ENCODE measurements around the gene ABCA7. TPM values are rescaled to one million over a fixed set of nuclear protein-coding genes. Genes with fewer than 3 reads are reported as not detected.

ABCA7 gene
- total RNA-seq, 2 experiments from 2014 or later, result 92.7 to 95.1 TPM

DNA sequence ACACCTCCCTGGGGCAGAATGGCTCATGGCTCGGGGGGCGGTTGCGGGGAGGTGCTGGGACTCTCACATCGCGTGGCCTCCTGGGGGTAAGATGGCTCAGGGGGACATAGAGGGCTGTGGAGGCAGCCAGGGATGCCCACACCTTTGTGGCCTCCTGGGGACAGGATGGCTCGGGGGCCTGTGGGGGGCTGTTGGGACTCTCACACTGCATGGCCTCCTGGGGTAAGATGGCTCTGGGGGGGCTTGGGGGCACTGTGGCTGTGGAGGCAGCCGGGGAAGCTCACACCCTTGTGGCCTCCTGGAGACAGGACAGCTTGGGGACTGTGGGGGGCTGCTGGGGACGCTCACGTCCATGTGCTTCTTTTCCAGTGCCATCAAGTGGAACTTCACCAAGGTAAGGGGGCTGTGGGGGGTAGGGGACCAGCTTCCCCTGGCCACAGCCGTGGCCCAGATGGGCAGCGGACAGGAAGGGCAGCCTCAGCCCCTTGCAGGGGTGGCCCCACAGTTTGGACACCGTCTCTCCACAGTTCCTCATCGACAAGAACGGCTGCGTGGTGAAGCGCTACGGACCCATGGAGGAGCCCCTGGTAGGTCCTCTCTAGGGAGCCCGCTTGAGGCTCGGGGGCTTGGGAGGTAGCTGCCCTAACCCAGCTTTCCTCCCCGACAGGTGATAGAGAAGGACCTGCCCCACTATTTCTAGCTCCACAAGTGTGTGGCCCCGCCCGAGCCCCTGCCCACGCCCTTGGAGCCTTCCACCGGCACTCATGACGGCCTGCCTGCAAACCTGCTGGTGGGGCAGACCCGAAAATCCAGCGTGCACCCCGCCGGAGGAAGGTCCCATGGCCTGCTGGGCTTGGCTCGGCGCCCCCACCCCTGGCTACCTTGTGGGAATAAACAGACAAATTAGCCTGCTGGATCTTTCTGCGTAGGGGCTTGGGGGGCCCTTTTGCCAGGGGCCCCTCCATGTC is 66.2 kb downstream of the ABCA7 start:
- Mint-ChIP-seq H3K4me1 (peaks cover 33% of the 10 kb centered on the region), H3K27ac (peak overlapping the region; percentile 40)
- CTCF ChIA-PET, result no interaction called here

DNA sequence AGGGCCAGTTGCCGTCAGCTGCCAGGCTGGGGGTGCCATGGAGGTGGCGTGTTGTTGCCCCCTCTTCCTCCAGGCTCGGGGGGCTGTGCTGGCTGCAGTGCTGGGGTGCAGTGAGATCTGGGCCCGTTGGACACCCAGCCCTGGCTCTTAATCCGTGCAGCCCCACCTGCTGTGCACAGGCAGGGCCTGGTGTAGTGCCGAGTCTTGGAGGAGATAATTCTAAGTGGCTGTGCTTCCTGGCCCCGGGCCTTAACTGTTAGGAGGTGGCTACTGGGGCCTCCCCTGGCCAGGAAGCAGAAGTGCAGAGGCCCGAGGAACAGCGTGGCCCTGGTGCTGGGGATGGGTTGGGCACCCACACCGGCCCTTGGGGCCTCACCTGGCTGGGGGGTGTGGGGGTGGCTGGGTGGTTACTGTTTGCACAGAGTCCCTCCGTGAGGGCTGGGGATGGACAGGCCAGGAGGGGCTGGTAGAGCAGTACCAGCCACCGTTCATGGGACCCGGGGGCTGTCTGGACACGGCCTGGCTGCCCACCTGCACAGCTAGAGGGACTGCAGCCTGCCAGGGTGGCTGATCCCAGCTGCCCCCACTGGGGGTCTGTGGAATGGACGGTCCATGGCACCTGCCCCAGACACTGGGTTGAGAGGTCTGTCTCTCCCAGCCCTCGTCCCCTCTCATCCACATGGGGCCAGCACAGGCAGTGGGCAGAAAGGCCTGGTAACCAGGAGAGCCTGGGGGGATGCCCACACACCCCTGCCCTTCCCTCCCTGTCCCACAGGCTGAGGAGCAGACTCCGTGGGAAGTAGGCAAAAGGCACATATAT is 67.1 kb downstream of the ABCA7 start:
- Mint-ChIP-seq H3K9me3 (no peaks in the 10 kb centered on the region), H3K4me1 (peaks cover 24% of the 10 kb centered on the region), H3K4me3 (peak overlapping the region; percentile 35), H3K27me3 (no peaks in the 10 kb centered on the region), H3K27ac (peak overlapping the region; percentile 40), H3K36me3 (ENCODE audit: low read depth) (peaks cover 10% of the 10 kb centered on the region)
- ChIA-PET CTCF (no interaction called here), POLR2A (interaction anchor here (0.8 to 8.9 kb wide), 5 partner anchors 8 to 24 kb away, joined by 3 to 104 read pairs (median 6); partner anchors contain the start of gene POLR2E)
- DNase-seq, result no peak

More for the DNA sequence above, 66.2 kb downstream of the ABCA7 start:
- Mint-ChIP-seq H3K9me3 (no peaks in the 10 kb centered on the region), H3K36me3 (ENCODE audit: low read depth) (peaks cover 10% of the 10 kb centered on the region), H3K4me3 (peak overlapping the region; percentile 35), H3K27me3 (no peaks in the 10 kb centered on the region)
- DNase-seq, result no peak
- POLR2A ChIA-PET, result interaction anchor here (0.8 to 8.9 kb wide), 5 partner anchors 9 to 39 kb away, joined by 3 to 104 read pairs (median 6); partner anchors contain the start of genes ARHGAP45 and POLR2E

DNA sequence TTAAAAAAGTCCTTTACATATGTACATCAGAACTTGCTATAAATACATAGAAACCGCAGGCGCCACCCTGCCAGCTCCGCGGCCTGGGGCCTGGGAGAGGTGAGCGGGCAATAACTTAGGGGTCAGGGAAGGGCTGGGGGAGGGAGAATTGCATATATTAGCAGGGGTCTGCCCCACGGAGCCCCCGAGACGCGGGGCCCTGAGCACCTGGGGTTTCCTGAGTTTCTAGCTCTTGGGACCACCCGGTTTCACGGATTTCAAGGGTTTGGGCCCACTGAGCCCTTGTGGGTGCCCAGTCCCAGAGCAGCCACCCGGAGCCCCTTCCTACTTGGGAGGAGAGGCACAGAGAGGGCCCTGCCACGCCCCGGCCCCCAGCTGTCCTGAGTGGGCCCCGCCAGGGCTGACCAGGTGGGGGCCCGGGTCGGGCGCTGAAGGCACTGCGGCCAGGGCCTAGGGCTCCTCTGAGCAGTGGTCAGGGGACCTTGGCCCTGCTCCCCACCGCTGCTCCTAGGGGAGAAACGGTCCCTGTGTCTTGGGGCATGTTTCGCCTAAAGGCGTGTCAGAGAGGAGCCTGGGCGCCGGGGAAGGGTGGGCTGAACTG is 67.9 kb downstream of the ABCA7 start:
- Mint-ChIP-seq H3K27me3 (no peaks in the 10 kb centered on the region), H3K36me3 (ENCODE audit: low read depth) (peaks cover 10% of the 10 kb centered on the region), H3K4me1 (peaks cover 18% of the 10 kb centered on the region), H3K9me3 (no peaks in the 10 kb centered on the region), H3K27ac (no peak overlapping the region), H3K4me3 (no peak overlapping the region)
- ChIA-PET CTCF (no interaction called here), POLR2A (interaction anchor here (0.8 to 8.9 kb wide), 2 partner anchors 23 kb away, joined by 3 to 104 read pairs; no protein-coding TSS in a partner anchor)
- no peak for DNase-seq

DNA sequence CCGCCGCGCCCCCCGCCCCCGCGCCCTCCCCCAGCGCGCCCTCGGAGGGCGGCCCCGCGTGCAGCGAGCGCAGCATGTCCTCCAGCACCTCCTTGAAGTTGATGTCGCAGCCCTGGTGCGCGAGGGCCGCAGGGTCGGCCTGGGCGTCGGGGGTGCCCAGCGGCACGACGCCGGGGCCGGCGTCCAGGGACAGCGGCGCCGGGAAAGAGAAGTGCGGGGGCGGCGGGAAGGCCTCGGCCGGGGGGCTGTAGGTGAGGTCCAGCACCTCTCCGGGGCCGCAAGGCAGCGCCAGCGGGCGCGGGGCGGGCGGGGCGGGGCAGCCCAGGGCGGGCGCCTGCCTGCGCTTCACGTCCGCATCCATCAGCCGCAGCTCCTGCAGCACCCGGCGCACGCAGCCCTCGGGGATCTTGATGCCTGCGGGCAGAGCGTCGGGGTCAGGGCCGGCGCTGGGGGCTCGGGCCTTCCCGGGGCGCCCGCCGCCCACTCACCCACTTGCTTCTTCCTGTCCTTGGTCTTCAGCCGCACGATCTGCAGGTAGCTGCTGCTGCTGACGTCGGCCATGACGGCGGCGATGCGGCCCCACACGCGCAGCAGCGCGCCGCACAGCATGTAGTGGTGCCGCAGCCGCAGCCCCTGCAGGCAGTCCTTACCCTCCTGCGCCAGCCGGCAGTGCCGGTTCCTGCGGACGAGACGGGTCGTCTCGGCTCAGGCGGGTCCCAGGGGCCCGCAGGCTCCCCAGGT is 68.6 kb downstream of the ABCA7 start:
- DNase-seq, result no peak
- H3K27ac Mint-ChIP-seq, result no peak overlapping the region
- POLR2A ChIA-PET, result interaction anchor here (8.9 kb wide), 1 partner anchor 23 kb away, joined by 104 read pairs; no protein-coding TSS in a partner anchor
- H3K4me1 Mint-ChIP-seq, result peaks cover 13% of the 10 kb centered on the region
- CTCF ChIA-PET, result no interaction called here
- no peaks in the 10 kb centered on the region for H3K9me3 Mint-ChIP-seq
- H3K27me3 Mint-ChIP-seq, result no peaks in the 10 kb centered on the region
- H3K36me3 Mint-ChIP-seq (ENCODE audit: low read depth), result peaks cover 10% of the 10 kb centered on the region
- no peak overlapping the region for H3K4me3 Mint-ChIP-seq

DNA sequence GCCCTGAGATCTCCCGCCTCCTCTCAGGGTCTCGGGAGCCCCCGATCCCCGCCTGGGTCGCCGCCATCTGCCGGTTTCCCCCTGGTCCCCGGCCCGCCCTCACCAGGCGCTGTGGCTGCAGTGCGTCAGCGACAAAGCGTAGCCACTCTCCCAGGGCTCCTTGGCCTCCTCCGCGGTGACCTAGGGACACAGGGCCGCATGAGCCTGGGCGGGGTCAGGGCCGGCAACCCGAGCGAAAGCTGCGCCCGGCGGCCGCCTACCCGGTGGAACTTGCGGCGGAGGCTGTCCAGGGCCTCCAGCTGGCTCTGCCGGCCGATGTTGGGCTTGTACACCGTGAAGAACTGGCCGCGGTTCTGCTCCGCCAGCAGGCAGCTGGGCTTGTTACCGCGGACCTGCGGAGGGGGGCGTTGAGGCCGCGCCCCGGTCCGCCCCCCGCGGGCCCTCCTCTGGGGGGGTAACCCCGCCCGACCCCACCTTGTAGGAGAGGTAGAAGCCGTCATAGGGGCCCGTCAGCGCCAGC is 69.2 kb downstream of the ABCA7 start:
- ChIA-PET CTCF (no interaction called here), POLR2A (interaction anchor here (8.9 kb wide), 1 partner anchor 24 kb away, joined by 104 read pairs; no protein-coding TSS in a partner anchor)
- Mint-ChIP-seq H3K4me1 (peaks cover 13% of the 10 kb centered on the region), H3K9me3 (no peaks in the 10 kb centered on the region), H3K27ac (no peak overlapping the region), H3K4me3 (no peak overlapping the region), H3K27me3 (no peaks in the 10 kb centered on the region), H3K36me3 (ENCODE audit: low read depth) (peaks cover 10% of the 10 kb centered on the region)
- DNase-seq, result no peak

DNA sequence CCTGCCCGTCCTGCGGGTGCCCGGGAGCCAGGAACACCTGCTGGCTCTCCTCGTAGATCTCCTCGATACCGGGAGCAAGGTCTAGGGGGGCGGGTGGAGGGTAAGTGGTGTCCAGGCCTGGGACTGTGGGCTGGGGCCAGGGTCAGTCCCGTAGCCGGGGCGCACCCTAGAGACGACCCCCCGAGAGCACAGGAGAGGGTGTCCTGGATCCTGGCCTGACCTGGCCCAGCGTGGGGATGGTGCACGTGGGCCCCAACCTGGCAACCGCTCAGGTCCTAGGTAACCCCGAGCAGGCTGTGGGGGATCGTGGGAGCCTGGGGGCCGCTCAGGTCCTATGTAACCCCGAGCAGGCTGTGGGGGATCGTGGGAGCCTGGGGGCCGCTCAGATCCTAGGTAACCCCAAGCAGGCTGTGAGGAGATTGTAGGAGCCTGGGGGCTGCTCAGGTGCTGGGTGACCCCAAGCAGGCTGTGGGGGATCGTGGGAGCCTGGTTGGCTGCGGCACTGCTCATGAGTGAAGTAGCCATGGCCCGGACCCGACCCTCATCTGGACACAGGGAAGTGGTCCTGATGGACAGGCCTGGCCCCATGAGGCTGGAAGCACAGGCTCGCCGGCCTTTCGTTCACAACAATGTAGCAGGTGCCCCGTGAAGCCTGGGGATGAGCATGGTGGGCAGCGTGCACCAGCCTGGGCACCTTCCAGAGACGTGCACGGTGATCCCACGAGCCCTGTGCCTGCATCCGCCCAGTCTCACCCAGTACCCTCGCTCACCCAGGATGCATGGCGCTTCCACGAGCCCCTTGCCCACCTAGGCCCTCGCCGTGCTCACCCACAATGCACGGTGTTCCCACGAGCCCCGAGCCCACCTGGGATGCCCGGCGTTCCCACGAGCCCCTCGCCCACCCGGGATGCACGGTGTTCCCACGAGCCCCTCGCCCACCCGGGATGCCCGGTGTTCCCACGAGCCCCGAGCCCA is 70.1 kb downstream of the ABCA7 start:
- Mint-ChIP-seq H3K9me3 (no peaks in the 10 kb centered on the region), H3K27me3 (no peaks in the 10 kb centered on the region), H3K4me3 (no peak overlapping the region), H3K4me1 (peaks cover 13% of the 10 kb centered on the region), H3K36me3 (ENCODE audit: low read depth) (peaks cover 10% of the 10 kb centered on the region), H3K27ac (no peak overlapping the region)
- DNase-seq, result no peak
- POLR2A ChIA-PET, result interaction anchor here (8.9 kb wide), 1 partner anchor 25 kb away, joined by 104 read pairs; no protein-coding TSS in a partner anchor
- CTCF ChIA-PET, result no interaction called here

DNA sequence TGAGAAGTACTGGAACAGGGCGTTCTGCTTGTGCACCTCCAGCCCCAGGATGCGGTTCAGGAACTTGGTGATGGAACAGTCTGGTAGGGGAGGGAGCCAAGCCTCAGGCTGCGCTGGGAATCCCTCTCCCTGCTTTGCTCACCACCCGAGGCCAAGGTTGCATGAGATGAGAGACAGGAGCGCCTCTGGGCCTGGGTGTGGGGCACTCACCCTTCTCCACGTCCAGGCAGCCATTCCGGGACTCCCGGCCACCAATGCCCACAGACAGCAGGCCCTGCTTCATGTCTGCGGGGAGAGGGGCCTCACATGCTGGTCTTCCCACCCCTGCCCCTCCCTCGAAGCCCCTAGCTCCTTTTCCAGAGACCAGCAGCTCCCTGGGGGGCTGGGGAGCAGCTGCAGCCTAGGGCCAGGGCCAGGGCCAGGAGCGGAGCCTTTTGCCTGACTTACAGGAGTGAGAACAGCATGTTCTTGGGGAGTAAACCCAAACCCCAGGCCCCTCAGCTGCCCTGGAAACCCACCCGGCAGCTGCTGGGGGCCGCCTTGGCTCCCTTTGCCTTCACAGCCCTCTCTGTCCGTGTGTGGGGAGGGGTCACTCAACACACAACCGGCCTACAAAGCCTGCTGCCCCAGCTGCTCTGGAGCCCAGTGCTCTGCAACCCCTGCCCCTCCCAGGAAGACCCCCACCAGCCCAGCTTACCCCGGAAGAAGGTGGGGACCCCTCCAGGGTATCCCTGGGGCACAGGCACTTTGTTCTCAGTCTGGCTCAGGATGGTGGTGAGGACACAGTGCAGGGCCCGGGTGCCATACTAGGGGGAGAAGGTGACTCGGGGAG is 71.1 kb downstream of the ABCA7 start:
- Mint-ChIP-seq H3K9me3 (no peaks in the 10 kb centered on the region), H3K36me3 (ENCODE audit: low read depth) (peaks cover 10% of the 10 kb centered on the region), H3K27ac (no peak overlapping the region), H3K27me3 (no peaks in the 10 kb centered on the region), H3K4me1 (peaks cover 7% of the 10 kb centered on the region), H3K4me3 (no peak overlapping the region)
- ChIA-PET CTCF (no interaction called here), POLR2A (no interaction called here)
- DNase-seq, result no peak

DNA sequence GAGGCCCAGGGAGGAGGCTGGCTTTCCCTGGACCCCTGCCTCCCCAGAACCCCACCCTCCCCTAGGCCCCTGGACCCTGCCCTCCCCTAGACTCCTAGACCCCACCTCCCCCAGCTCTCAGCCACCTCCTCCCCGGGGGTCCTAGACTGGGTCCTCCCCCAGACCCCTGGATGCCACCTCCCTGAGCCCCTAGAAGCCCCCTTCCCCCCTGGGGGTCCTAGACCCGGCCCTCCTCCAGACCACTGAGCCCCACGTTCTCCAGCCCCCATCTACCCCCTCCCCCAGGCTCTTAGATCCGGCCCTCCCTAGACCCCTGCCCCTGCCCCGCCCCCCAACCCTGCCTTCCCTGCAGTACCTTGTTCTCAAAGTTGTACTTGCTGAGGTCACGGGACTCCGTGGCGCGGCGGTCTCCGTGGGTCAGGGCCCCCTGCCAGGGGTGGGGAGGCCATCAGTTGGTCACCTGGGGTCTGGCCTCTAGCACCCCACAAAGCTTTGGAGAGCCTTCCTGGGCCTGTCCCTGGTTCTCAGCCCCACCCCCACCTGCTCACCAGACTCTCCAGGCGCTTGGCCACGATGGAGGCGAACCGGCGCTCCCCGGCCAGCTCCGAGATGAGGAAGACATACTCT is 71.8 kb downstream of the ABCA7 start:
- no peaks in the 10 kb centered on the region for H3K9me3 Mint-ChIP-seq
- CTCF ChIA-PET, result interaction anchor here (1.0 to 2.4 kb wide), 2 partner anchors 81 to 102 kb away, joined by 3 to 16 read pairs; no protein-coding TSS in a partner anchor

DNA sequence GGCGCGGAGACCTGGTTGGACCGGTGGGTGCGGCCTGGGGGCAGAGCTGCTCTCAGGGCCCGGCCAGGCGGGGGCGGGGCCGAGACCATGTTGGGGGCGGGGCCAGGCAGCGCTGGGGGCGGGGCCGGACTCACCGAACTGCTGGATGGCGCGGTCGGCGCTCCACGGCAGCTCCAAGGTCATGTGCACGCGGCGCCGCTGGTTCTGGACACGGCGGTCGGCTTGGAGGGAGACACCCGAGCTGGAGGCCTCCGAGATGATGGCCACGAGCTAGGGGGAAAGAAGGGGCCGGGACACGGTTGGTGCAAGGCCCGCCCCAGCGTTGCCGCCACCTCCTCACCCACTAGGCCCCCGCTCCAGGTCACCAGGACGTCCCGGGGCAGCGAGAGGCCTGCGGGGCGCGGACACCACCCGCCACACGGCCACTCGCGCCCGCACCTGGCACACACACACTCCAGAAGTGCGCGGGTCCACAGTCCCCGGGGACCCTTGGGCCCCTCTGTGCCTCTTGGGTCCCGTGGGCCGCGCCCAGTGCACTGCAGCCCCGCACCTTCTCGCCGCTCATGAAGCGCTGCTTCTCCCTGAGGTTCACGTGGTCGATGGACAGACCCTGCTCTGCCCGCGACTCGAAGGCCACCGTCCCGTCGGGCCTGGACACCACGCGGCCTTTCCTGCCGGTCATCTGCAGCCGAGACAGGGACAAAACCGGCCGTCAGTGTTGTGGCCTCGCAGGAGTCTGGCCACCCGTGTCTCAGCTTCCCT is 72.5 kb downstream of the ABCA7 start:
- Mint-ChIP-seq H3K36me3 (ENCODE audit: low read depth) (peaks cover 6% of the 10 kb centered on the region), H3K9me3 (no peaks in the 10 kb centered on the region), H3K4me1 (peaks cover 4% of the 10 kb centered on the region), H3K4me3 (no peak overlapping the region), H3K27me3 (no peaks in the 10 kb centered on the region), H3K27ac (no peak overlapping the region)
- CTCF ChIA-PET, result interaction anchor here (1.0 to 2.4 kb wide), 6 partner anchors 11 to 102 kb away, joined by 3 to 16 read pairs (median 6); no protein-coding TSS in a partner anchor
- POLR2A ChIA-PET, result interaction anchor here (0.8 to 2.5 kb wide), 5 partner anchors 18 to 91 kb away, joined by 3 to 15 read pairs (median 4); partner anchors contain the start of genes ARHGAP45 and RNU6-2
- no peak for DNase-seq

More for the DNA sequence above, 71.8 kb downstream of the ABCA7 start:
- peaks cover 5% of the 10 kb centered on the region for H3K4me1 Mint-ChIP-seq
- POLR2A ChIA-PET, result interaction anchor here (1.3 to 1.4 kb wide), 2 partner anchors 21 to 90 kb away, joined by 3 to 4 read pairs; partner anchors contain the start of gene RNU6-2
- H3K4me3 Mint-ChIP-seq, result no peak overlapping the region
- peaks cover 9% of the 10 kb centered on the region for H3K36me3 Mint-ChIP-seq (ENCODE audit: low read depth)
- H3K27me3 Mint-ChIP-seq, result no peaks in the 10 kb centered on the region
- H3K27ac Mint-ChIP-seq, result no peak overlapping the region
- no peak for DNase-seq
